Uterus (tissue), 4 donors: ENCODE results near the gene CRACR2A. TPM values are rescaled to one million over a fixed set of nuclear protein-coding genes. Genes with fewer than 3 reads are reported as not detected.

ENCODE experiments used
- DNase-seq, 2 donors: peaks; one replicate each; pipeline ENCODE4 v3.0.0-alpha.2; 2019 to 2020
- H3K27ac ChIP-seq, 2 donors: fragments of 200-600 bp; sonication (generic); 1 replicate in 1 of 2; 2 replicates in 1 of 2; pipeline ENCODE4 v1.5.1; 2016 to 2018
- H3K27me3 ChIP-seq, 2 donors: fragments of 200-600 bp; sonication (generic); one replicate each; pipeline ENCODE4 v1.5.1; 2018 to 2019; ENCODE audit warnings: control low read depth in 1 of 2
- H3K36me3 ChIP-seq, 2 donors: fragments of 200-600 bp; sonication (generic); one replicate each; pipeline ENCODE4 v1.5.1; 2019; ENCODE audit warnings: control low read depth in 1 of 2
- H3K4me1 ChIP-seq, 2 donors: fragments of 200-600 bp; sonication (generic); one replicate each; pipeline ENCODE4 v1.5.1; 2018 to 2019; ENCODE audit warnings: control low read depth in 1 of 2
- H3K4me3 ChIP-seq, 2 donors: fragments of 200-600 bp; sonication (generic); 1 replicate in 1 of 2; 2 replicates in 1 of 2; pipeline ENCODE4 v1.5.1; 2018 to 2019; ENCODE audit warnings: mild to moderate bottlenecking in 1 of 2
- H3K9me3 ChIP-seq, 2 donors: fragments of 200-600 bp; sonication (generic); one replicate each; pipeline ENCODE4 v1.5.1; 2019; ENCODE audit warnings: control low read depth in 1 of 2
- CTCF ChIP-seq, 4 experiments: fragments of 200-600 bp in 2 of 4; fragments of 450-650 bp in 2 of 4; sonication (generic) in 2 of 4; IDR thresholded peaks; one replicate each; pipeline ENCODE4 v1.5.1; 2016 to 2019; ENCODE audit warnings: antibody characterized with exemption in 4 of 4, mild to moderate bottlenecking in 2 of 4, moderate library complexity in 1 of 4
- POLR2A ChIP-seq, 2 donors: fragments of 450-650 bp; IDR thresholded peaks; one replicate each; pipeline ENCODE4 v1.6.1; 2016; ENCODE audit warnings: antibody characterized with exemption in 2 of 2, mild to moderate bottlenecking in 1 of 2, moderate library complexity in 1 of 2
- intact Hi-C: fragments of 100-400 bp; cut with DNase I; formaldehyde crosslinking; loops from one replicate; pipeline ENCODE4 v1.15.1; 2023; ENCODE audit warnings: low total_unique reads
- total RNA-seq, 4 donors: library from RNA; depleted of rRNA in 3 of 4; stranded (reverse); fragments of >200 nt in 3 of 4; gene quantifications; one replicate each; pipeline versions ENCODE4 v1.1.0 to v1.2.4, GENCODE V29; 2014 to 2023
- donor health status: DM: yes; HTN: yes; CAD: no.

Gene CRACR2A
- total RNA-seq, 4 donors from 2014 or later: 0.88 to 33.6 (median 3.2) TPM

GRCh38 chr12:3604748-3605586, 147.9 kb downstream of the CRACR2A start:
- Histone ChIP-seq H3K9me3 (no peaks in the 10 kb centered on the region), H3K4me3 (no peak overlapping the region), H3K36me3 (no peaks in the 10 kb centered on the region), H3K27me3 (no peaks in the 10 kb centered on the region), H3K27ac (no peak overlapping the region), H3K4me1 (no peaks in the 10 kb centered on the region)
- intact Hi-C loops: no loop called here
- no peak for TF ChIP-seq POLR2A (IDR thresholded peaks at IDR 0.05)
- no peak for TF ChIP-seq CTCF (IDR thresholded peaks at IDR 0.05)
- no peak for DNase-seq

- Histone ChIP-seq H3K4me3 (no peak overlapping the region), H3K27ac (no peak overlapping the region), H3K4me1 (no peaks in the 10 kb centered on the region), H3K27me3 (no peaks in the 10 kb centered on the region), H3K36me3 (no peaks in the 10 kb centered on the region), H3K9me3 (no peaks in the 10 kb centered on the region)
- intact Hi-C loops: no loop called here
- no peak for DNase-seq
- TF ChIP-seq CTCF (IDR thresholded peaks at IDR 0.05) (no peak), POLR2A (IDR thresholded peaks at IDR 0.05) (no peak)
Observed at GRCh38 chr12:3604286-3604685, 148.6 kb downstream of the CRACR2A start.

DNA sequence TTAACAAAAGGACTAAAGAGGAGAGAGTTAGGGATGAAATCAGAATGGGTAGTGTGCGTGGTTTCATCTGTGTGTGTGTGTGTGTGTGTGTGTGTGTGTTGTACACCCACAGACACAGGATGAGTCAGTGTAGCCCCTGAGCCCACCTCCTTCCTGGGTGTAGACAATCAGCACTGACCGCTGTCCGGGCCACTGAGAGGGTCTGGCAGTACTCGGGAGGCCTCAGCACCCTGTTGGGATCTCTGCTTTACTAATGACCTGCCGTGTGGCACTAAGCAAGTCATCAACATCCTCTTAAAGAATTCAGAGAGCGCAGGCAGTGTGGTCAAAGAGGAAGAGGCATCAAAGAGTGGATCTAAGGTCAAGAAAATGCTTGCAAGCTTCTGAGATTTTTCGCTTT, 149.3 kb downstream of the CRACR2A start:
- intact Hi-C loops: no loop called here
- no peaks in the 10 kb centered on the region for H3K9me3 ChIP-seq
- DNase-seq: no peak

DNA sequence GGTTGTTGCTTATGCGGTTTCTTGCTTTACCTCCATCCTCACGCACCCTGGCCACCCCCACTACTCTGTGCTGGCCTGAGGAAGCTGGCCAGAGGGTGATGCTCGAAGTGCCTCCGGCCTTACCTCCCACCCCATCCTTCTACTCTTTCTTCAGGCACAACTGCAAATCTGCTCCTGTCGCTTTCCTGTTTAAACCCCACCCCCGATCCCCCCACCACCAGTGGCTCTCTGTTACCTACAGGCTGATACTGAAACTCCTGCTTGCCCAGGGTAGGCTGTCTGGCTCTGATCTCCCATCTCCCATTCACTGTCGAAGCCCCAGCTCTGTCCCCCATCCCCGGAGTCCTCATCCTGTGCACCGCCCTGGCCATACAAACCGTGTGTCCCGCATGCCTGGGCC, 150.4 kb downstream of the CRACR2A start:
- no peak for DNase-seq
- no peak for TF ChIP-seq POLR2A (IDR thresholded peaks at IDR 0.05)
- no peak for TF ChIP-seq CTCF (IDR thresholded peaks at IDR 0.05)
- Histone ChIP-seq H3K4me1 (no peaks in the 10 kb centered on the region), H3K36me3 (no peaks in the 10 kb centered on the region), H3K4me3 (no peak overlapping the region), H3K27ac (no peak overlapping the region), H3K9me3 (no peaks in the 10 kb centered on the region), H3K27me3 (no peaks in the 10 kb centered on the region)
- intact Hi-C loops: no loop called here

More for the DNA sequence above, 149.3 kb downstream of the CRACR2A start:
- no peak for TF ChIP-seq CTCF (IDR thresholded peaks at IDR 0.05)
- no peak for TF ChIP-seq POLR2A (IDR thresholded peaks at IDR 0.05)
- Histone ChIP-seq H3K27ac (no peak overlapping the region), H3K27me3 (no peaks in the 10 kb centered on the region), H3K36me3 (no peaks in the 10 kb centered on the region), H3K4me3 (no peak overlapping the region), H3K4me1 (no peaks in the 10 kb centered on the region)

GRCh38 chr12:3601461-3602150, 151.3 kb downstream of the CRACR2A start:
- no peaks in the 10 kb centered on the region for H3K4me1 ChIP-seq
- H3K27me3 ChIP-seq: no peaks in the 10 kb centered on the region
- no peak for TF ChIP-seq POLR2A (IDR thresholded peaks at IDR 0.05)
- no peak for TF ChIP-seq CTCF (IDR thresholded peaks at IDR 0.05)
- no peak overlapping the region for H3K27ac ChIP-seq
- H3K4me3 ChIP-seq: no peak overlapping the region
- H3K36me3 ChIP-seq: no peaks in the 10 kb centered on the region
- DNase-seq: no peak
- no peaks in the 10 kb centered on the region for H3K9me3 ChIP-seq
- intact Hi-C loops: no loop called here
